ENCODE data around the gene PCBP3.
"Not testable (repeated sequence)": the region's sequence is repeated elsewhere in the genome, so short reads cannot be mapped to it uniquely, and the experiment has no call there.

Gene PCBP3

GRCh38 chr21:45643021-45643980 is at the start of gene PCBP3:
PCBP3 (plus strand) TSS chr21:45643725; CDS start chr21:45850086, 206,361 bp downstream.
- DNase-seq (ENCODE audit: low spot score): peak; percentile 84

- no peak for DNase-seq (ENCODE audit: low spot score)
Measured at GRCh38 chr21:45594721-45595489, 48.6 kb upstream of the PCBP3 start.

GRCh38 chr21:45595574-45596295 is 47.8 kb upstream of the PCBP3 start:
- DNase-seq (ENCODE audit: low spot score): no peak

- DNase-seq (ENCODE audit: low spot score): peak; percentile 81
Measured at GRCh38 chr21:45596704-45597318, 46.7 kb upstream of the PCBP3 start.

GRCh38 chr21:45598109-45598508 is 45.4 kb upstream of the PCBP3 start:
- DNase-seq (ENCODE audit: low spot score): no peak

GRCh38 chr21:45598666-45599065 is 44.9 kb upstream of the PCBP3 start:
- DNase-seq (ENCODE audit: low spot score): no peak

GRCh38 chr21:45599146-45599581 is 44.4 kb upstream of the PCBP3 start:
- DNase-seq (ENCODE audit: low spot score): no peak

- DNase-seq (ENCODE audit: low spot score): no peak
Measured at GRCh38 chr21:45600248-45600647, 43.3 kb upstream of the PCBP3 start.

- DNase-seq (ENCODE audit: low spot score): no peak
Measured at GRCh38 chr21:45601551-45601950, 42.0 kb upstream of the PCBP3 start.

- no peak for DNase-seq (ENCODE audit: low spot score)
Measured at GRCh38 chr21:45602106-45602505, 41.4 kb upstream of the PCBP3 start.

GRCh38 chr21:45603481-45603880 is 40.0 kb upstream of the PCBP3 start:
- DNase-seq (ENCODE audit: low spot score): no peak

GRCh38 chr21:45604681-45605080 is 38.8 kb upstream of the PCBP3 start:
- DNase-seq (ENCODE audit: low spot score): not testable (repeated sequence)

GRCh38 chr21:45607021-45607908 is 36.3 kb upstream of the PCBP3 start:
- DNase-seq (ENCODE audit: low spot score): no peak

- no peak for DNase-seq (ENCODE audit: low spot score)
Measured at GRCh38 chr21:45607909-45608295, 35.6 kb upstream of the PCBP3 start.

- not testable (repeated sequence) for DNase-seq (ENCODE audit: low spot score)
Measured at GRCh38 chr21:45608747-45609470, 34.6 kb upstream of the PCBP3 start.

- DNase-seq (ENCODE audit: low spot score): not testable (repeated sequence)
Measured at GRCh38 chr21:45609616-45610015, 33.9 kb upstream of the PCBP3 start.

- no peak for DNase-seq (ENCODE audit: low spot score)
Measured at GRCh38 chr21:45611296-45611695, 32.2 kb upstream of the PCBP3 start.

- no peak for DNase-seq (ENCODE audit: low spot score)
Measured at GRCh38 chr21:45611939-45612664, 31.4 kb upstream of the PCBP3 start.

- DNase-seq (ENCODE audit: low spot score): not testable (repeated sequence)
Measured at GRCh38 chr21:45612665-45613019, 30.9 kb upstream of the PCBP3 start.
